ENCODE measurements around the gene C4A. TPM values are rescaled to one million over a fixed set of nuclear protein-coding genes. Genes with fewer than 3 reads are reported as not detected.
A peak's percentile ranks its signal among the peaks of the same experiment; 100 is the strongest.

C4A gene
- total RNA-seq, 2 donors from 2014 or later, result 3.8 to 5.4 TPM

GRCh38 chr6:31948753-31949413 lies 33.0 kb upstream of the C4A start:
- H3K9me3 ChIP-seq (ENCODE audit: control insufficient read depth, low read length, poor library complexity, severe bottlenecking), result no peaks in the 10 kb centered on the region
- H3K4me3 Mint-ChIP-seq, result peak overlapping the region; percentile 31
- DNase-seq (no peak), ATAC-seq (no peak)
- peaks cover 16% of the 10 kb centered on the region for H3K27me3 Mint-ChIP-seq
- peak overlapping the region; percentile 60 for H3K27ac Mint-ChIP-seq
- H3K36me3 Mint-ChIP-seq (ENCODE audit: low read depth), result peaks cover 4% of the 10 kb centered on the region
- H3K4me1 Mint-ChIP-seq, result peaks cover 10% of the 10 kb centered on the region

- peaks cover 7% of the 10 kb centered on the region for H3K36me3 Mint-ChIP-seq (ENCODE audit: low read depth)
- H3K4me3 Mint-ChIP-seq, result no peak overlapping the region
- peaks cover 10% of the 10 kb centered on the region for H3K4me1 Mint-ChIP-seq
- ATAC-seq (no peak), DNase-seq (no peak)
- peak overlapping the region; percentile 60 for H3K27ac Mint-ChIP-seq
- H3K9me3 ChIP-seq (ENCODE audit: control insufficient read depth, low read length, poor library complexity, severe bottlenecking), result no peaks in the 10 kb centered on the region
- peaks cover 7% of the 10 kb centered on the region for H3K27me3 Mint-ChIP-seq
Observed at GRCh38 chr6:31949926-31950548, 31.8 kb upstream of the C4A start.

- Mint-ChIP-seq H3K4me1 (peaks cover 6% of the 10 kb centered on the region), H3K4me3 (no peak overlapping the region), H3K36me3 (ENCODE audit: low read depth) (peaks cover 7% of the 10 kb centered on the region), H3K27ac (peak overlapping the region; percentile 62), H3K27me3 (no peaks in the 10 kb centered on the region)
- ATAC-seq, result peak; percentile 52
- DNase-seq, result no peak
- no peaks in the 10 kb centered on the region for H3K9me3 ChIP-seq (ENCODE audit: control insufficient read depth, low read length, poor library complexity, severe bottlenecking)
Observed at GRCh38 chr6:31952140-31952805, 29.6 kb upstream of the C4A start.

- peaks cover 7% of the 10 kb centered on the region for H3K36me3 Mint-ChIP-seq (ENCODE audit: low read depth)
- peaks cover 6% of the 10 kb centered on the region for H3K4me1 Mint-ChIP-seq
- peak overlapping the region; percentile 62 for H3K27ac Mint-ChIP-seq
- no peak for ATAC-seq
- no peak overlapping the region for H3K4me3 Mint-ChIP-seq
- DNase-seq, result no peak
- no peaks in the 10 kb centered on the region for H3K9me3 ChIP-seq (ENCODE audit: control insufficient read depth, low read length, poor library complexity, severe bottlenecking)
- H3K27me3 Mint-ChIP-seq, result no peaks in the 10 kb centered on the region
Observed at GRCh38 chr6:31952890-31953289, 29.0 kb upstream of the C4A start.

- H3K36me3 Mint-ChIP-seq (ENCODE audit: low read depth), result peaks cover 7% of the 10 kb centered on the region
- no peaks in the 10 kb centered on the region for H3K9me3 ChIP-seq (ENCODE audit: control insufficient read depth, low read length, poor library complexity, severe bottlenecking)
- peaks cover 15% of the 10 kb centered on the region for H3K4me1 Mint-ChIP-seq
- H3K27ac Mint-ChIP-seq, result peak overlapping the region; percentile 24
- no peaks in the 10 kb centered on the region for H3K27me3 Mint-ChIP-seq
- DNase-seq (no peak), ATAC-seq (no peak)
- no peak overlapping the region for H3K4me3 Mint-ChIP-seq
Observed at GRCh38 chr6:31954511-31954910, 27.3 kb upstream of the C4A start.

- Mint-ChIP-seq H3K4me3 (no peak overlapping the region), H3K36me3 (ENCODE audit: low read depth) (peaks cover 9% of the 10 kb centered on the region), H3K27me3 (no peaks in the 10 kb centered on the region), H3K27ac (peak overlapping the region; percentile 97), H3K4me1 (peaks cover 19% of the 10 kb centered on the region)
- ATAC-seq (no peak), DNase-seq (no peak)
- H3K9me3 ChIP-seq (ENCODE audit: control insufficient read depth, low read length, poor library complexity, severe bottlenecking), result no peaks in the 10 kb centered on the region
Observed at GRCh38 chr6:31956796-31957195, 25.1 kb upstream of the C4A start.

GRCh38 chr6:31958412-31958740 lies 23.5 kb upstream of the C4A start:
- no peak for DNase-seq
- peaks cover 11% of the 10 kb centered on the region for H3K36me3 Mint-ChIP-seq (ENCODE audit: low read depth)
- H3K27ac Mint-ChIP-seq, result peak overlapping the region; percentile 97
- no peaks in the 10 kb centered on the region for H3K27me3 Mint-ChIP-seq
- no peaks in the 10 kb centered on the region for H3K9me3 ChIP-seq (ENCODE audit: control insufficient read depth, low read length, poor library complexity, severe bottlenecking)
- H3K4me3 Mint-ChIP-seq, result peak overlapping the region; percentile 96
- ATAC-seq, result no peak
- H3K4me1 Mint-ChIP-seq, result peaks cover 20% of the 10 kb centered on the region

GRCh38 chr6:31958741-31959739 lies 22.8 kb upstream of the C4A start, which contains the start of the genes NELFE and SKIC2:
Gene NELFE (minus strand): TSS chr6:31958971. CDS start chr6:31958446, 525 bp downstream.
Gene SKIC2 (plus strand): TSS chr6:31959175. CDS start chr6:31959193, 18 bp downstream.
- Mint-ChIP-seq H3K36me3 (ENCODE audit: low read depth) (peaks cover 9% of the 10 kb centered on the region), H3K27ac (peak within 1 kb of the TSS; percentile 97), H3K4me1 (peaks cover 20% of the 10 kb centered on the region), H3K27me3 (no peaks in the 10 kb centered on the region), H3K4me3 (peak within 1 kb of the TSS; percentile 96)
- ATAC-seq (peak; percentile 98), DNase-seq (peak; percentile 96 to 97 (median 97))
- H3K9me3 ChIP-seq (ENCODE audit: control insufficient read depth, low read length, poor library complexity, severe bottlenecking), result no peaks in the 10 kb centered on the region

- H3K27me3 Mint-ChIP-seq, result no peaks in the 10 kb centered on the region
Observed at GRCh38 chr6:31961616-31962015, 20.2 kb upstream of the C4A start.

GRCh38 chr6:31963921-31964320 lies 17.9 kb upstream of the C4A start:
- DNase-seq (no peak), ATAC-seq (no peak)
- Mint-ChIP-seq H3K4me1 (peaks cover 14% of the 10 kb centered on the region), H3K27ac (peak overlapping the region; percentile 62), H3K27me3 (no peaks in the 10 kb centered on the region), H3K36me3 (ENCODE audit: low read depth) (peaks cover 14% of the 10 kb centered on the region), H3K4me3 (no peak overlapping the region)
- H3K9me3 ChIP-seq (ENCODE audit: control insufficient read depth, low read length, poor library complexity, severe bottlenecking), result no peaks in the 10 kb centered on the region

More at GRCh38 chr6:31961616-31962015, 20.2 kb upstream of the C4A start:
- DNase-seq, result no peak
- peaks cover 9% of the 10 kb centered on the region for H3K36me3 Mint-ChIP-seq (ENCODE audit: low read depth)
- H3K4me1 Mint-ChIP-seq, result peaks cover 22% of the 10 kb centered on the region
- H3K4me3 Mint-ChIP-seq, result no peak overlapping the region
- H3K27ac Mint-ChIP-seq, result peak overlapping the region; percentile 97
- no peak for ATAC-seq
- H3K9me3 ChIP-seq (ENCODE audit: control insufficient read depth, low read length, poor library complexity, severe bottlenecking), result no peaks in the 10 kb centered on the region

- ATAC-seq, result no peak
- no peak for DNase-seq
- Mint-ChIP-seq H3K4me3 (no peak overlapping the region), H3K36me3 (ENCODE audit: low read depth) (peaks cover 14% of the 10 kb centered on the region), H3K27ac (no peak overlapping the region), H3K27me3 (no peaks in the 10 kb centered on the region), H3K4me1 (peaks cover 20% of the 10 kb centered on the region)
- no peaks in the 10 kb centered on the region for H3K9me3 ChIP-seq (ENCODE audit: control insufficient read depth, low read length, poor library complexity, severe bottlenecking)
Observed at GRCh38 chr6:31965700-31966099, 16.2 kb upstream of the C4A start.

GRCh38 chr6:31966506-31966905 lies 15.4 kb upstream of the C4A start:
- no peak for ATAC-seq
- peak overlapping the region; percentile 77 for H3K27ac Mint-ChIP-seq
- H3K36me3 Mint-ChIP-seq (ENCODE audit: low read depth), result peaks cover 14% of the 10 kb centered on the region
- no peak overlapping the region for H3K4me3 Mint-ChIP-seq
- no peaks in the 10 kb centered on the region for H3K9me3 ChIP-seq (ENCODE audit: control insufficient read depth, low read length, poor library complexity, severe bottlenecking)
- DNase-seq, result no peak
- H3K27me3 Mint-ChIP-seq, result no peaks in the 10 kb centered on the region
- peaks cover 19% of the 10 kb centered on the region for H3K4me1 Mint-ChIP-seq
